Tibial nerve (tissue), 4 donors: ENCODE measurements around the gene BPI. TPM values are rescaled to one million over a fixed set of nuclear protein-coding genes. Genes with fewer than 3 reads are reported as not detected.

Experiments
- DNase-seq, 2 donors: peaks; one replicate each; pipeline ENCODE4 v3.0.0-alpha.2; 2019; ENCODE audit warnings: low spot score in 2 of 2
- H3K27ac ChIP-seq, 4 donors: fragments of 200-600 bp; sonication (generic) in 3 of 4; one replicate each; pipeline ENCODE4 v1.5.1; 2017 to 2019; ENCODE audit warnings: mild to moderate bottlenecking in 1 of 4
- H3K27me3 ChIP-seq, 2 donors: fragments of 200-600 bp; sonication (generic) in 1 of 2; one replicate each; pipeline versions ENCODE4 v1.5.1 to v1.6.0; 2017 to 2019
- H3K36me3 ChIP-seq, 3 donors: fragments of 200-600 bp; sonication (generic); one replicate each; pipeline ENCODE4 v1.5.1; 2018 to 2019
- H3K4me1 ChIP-seq, 4 donors: fragments of 200-600 bp; sonication (generic) in 3 of 4; one replicate each; pipeline ENCODE4 v1.5.1; 2017 to 2019
- H3K4me3 ChIP-seq, 4 donors: fragments of 200-600 bp; sonication (generic) in 3 of 4; one replicate each; pipeline ENCODE4 v1.5.1; 2017 to 2019; ENCODE audit warnings: mild to moderate bottlenecking in 1 of 4, moderate library complexity in 1 of 4
- H3K9me3 ChIP-seq, 4 donors: fragments of 200-600 bp; sonication (generic) in 3 of 4; one replicate each; pipeline ENCODE4 v1.5.1; 2017 to 2019
- CTCF ChIP-seq, 5 experiments: fragments of 200-600 bp in 3 of 5; fragments of 450-650 bp in 2 of 5; sonication (generic) in 3 of 5; IDR thresholded peaks; one replicate each; pipeline ENCODE4 v1.5.1; 2016 to 2019; ENCODE audit warnings: antibody characterized with exemption in 5 of 5, mild to moderate bottlenecking in 3 of 5, moderate library complexity in 2 of 5
- EP300 ChIP-seq, 2 donors: sonication (generic); formaldehyde crosslinking; IDR thresholded peaks; one replicate each; pipeline ENCODE4 v1.6.1; 2017; ENCODE audit warnings: antibody characterized with exemption in 2 of 2, mild to moderate bottlenecking in 1 of 2
- POLR2A ChIP-seq, 2 donors: fragments of 450-650 bp; IDR thresholded peaks; one replicate each; pipeline ENCODE4 v1.6.1; 2017; ENCODE audit warnings: antibody characterized with exemption in 2 of 2, mild to moderate bottlenecking in 2 of 2, moderate library complexity in 2 of 2
- WGBS, 2 donors: methylation state at CpG; one replicate each; pipeline ENCODE4 v1.1.5; 2018; 5-methylcytosine and 5-hydroxymethylcytosine counted together
- total RNA-seq, 4 donors: library from RNA; depleted of rRNA; stranded (reverse); fragments of >200 nt; gene quantifications; one replicate each; pipeline ENCODE4 v1.1.0, GENCODE V29; 2016

Gene BPI
- total RNA-seq, 4 donors from 2014 or later = 0.84 TPM; not detected in 3

- 42 to 44% methylated on average over 10 of the region's 10 CpGs for WGBS, 2 donors
- H3K4me1 ChIP-seq = peaks cover 0 to 61% (median 23%) of the 10 kb centered on the region in 4 donors
Measured at GRCh38 chr20:38270869-38271605, 32.9 kb upstream of the BPI start.

GRCh38 chr20:38271608-38272120 is 32.3 kb upstream of the BPI start:
- Histone ChIP-seq H3K9me3 (no peaks in the 10 kb centered on the region), H3K4me3 (no peak overlapping the region), H3K27me3 (no peaks in the 10 kb centered on the region), H3K4me1 (peaks cover 0 to 64% (median 23%) of the 10 kb centered on the region in 4 donors), H3K27ac (peak overlapping the region in 2 of 4 donors; percentile 69 to 72), H3K36me3 (no peaks in the 10 kb centered on the region)
- 74 to 84% methylated on average over 2 of the region's 2 CpGs for WGBS, 2 donors
- TF ChIP-seq EP300 (IDR thresholded peaks at IDR 0.05) (no peak), POLR2A (IDR thresholded peaks at IDR 0.05) (no peak), CTCF (IDR thresholded peaks at IDR 0.05) (no peak)
- no peak for DNase-seq

More at GRCh38 chr20:38270869-38271605, 32.9 kb upstream of the BPI start:
- H3K27ac ChIP-seq = peak overlapping the region in 2 of 4 donors; percentile 69 to 72
- H3K27me3 ChIP-seq = no peaks in the 10 kb centered on the region
- no peaks in the 10 kb centered on the region for H3K9me3 ChIP-seq
- TF ChIP-seq CTCF (IDR thresholded peaks at IDR 0.05) (no peak), EP300 (IDR thresholded peaks at IDR 0.05) (peak in 1 of 2 donors; percentile 42)
- no peak overlapping the region for H3K4me3 ChIP-seq
- DNase-seq = peak in 1 of 2 donors; percentile 66
- no peaks in the 10 kb centered on the region for H3K36me3 ChIP-seq

- H3K27me3 ChIP-seq = no peaks in the 10 kb centered on the region
- H3K36me3 ChIP-seq = no peaks in the 10 kb centered on the region
- no peak for DNase-seq
- WGBS, 2 donors = 55 to 68% methylated on average over 2 of the region's 2 CpGs
- TF ChIP-seq EP300 (IDR thresholded peaks at IDR 0.05) (no peak), POLR2A (IDR thresholded peaks at IDR 0.05) (no peak), CTCF (IDR thresholded peaks at IDR 0.05) (no peak)
- H3K9me3 ChIP-seq = no peaks in the 10 kb centered on the region
- H3K4me1 ChIP-seq = peaks cover 0 to 59% (median 23%) of the 10 kb centered on the region in 4 donors
- H3K4me3 ChIP-seq = no peak overlapping the region
- peak overlapping the region in 2 of 4 donors; percentile 69 to 72 for H3K27ac ChIP-seq
Measured at GRCh38 chr20:38272398-38272797, 31.6 kb upstream of the BPI start.

GRCh38 chr20:38272961-38273360 is 31.0 kb upstream of the BPI start:
- TF ChIP-seq CTCF (IDR thresholded peaks at IDR 0.05) = no peak
- TF ChIP-seq POLR2A (IDR thresholded peaks at IDR 0.05) = no peak
- no peak for TF ChIP-seq EP300 (IDR thresholded peaks at IDR 0.05)
- WGBS, 2 donors = 12 to 36% methylated on average over 2 of the region's 2 CpGs
- no peak for DNase-seq
- no peaks in the 10 kb centered on the region for H3K9me3 ChIP-seq
- peaks cover 0 to 59% (median 25%) of the 10 kb centered on the region in 4 donors for H3K4me1 ChIP-seq
- no peak overlapping the region for H3K4me3 ChIP-seq
- H3K27me3 ChIP-seq = no peaks in the 10 kb centered on the region
- H3K27ac ChIP-seq = peak overlapping the region in 2 of 4 donors; percentile 69 to 72
- H3K36me3 ChIP-seq = no peaks in the 10 kb centered on the region

- H3K36me3 ChIP-seq = no peaks in the 10 kb centered on the region
- H3K27me3 ChIP-seq = no peaks in the 10 kb centered on the region
- DNase-seq = no peak
- H3K4me3 ChIP-seq = no peak overlapping the region
- no peak overlapping the region for H3K27ac ChIP-seq
- H3K4me1 ChIP-seq = peaks cover 0 to 65% (median 23%) of the 10 kb centered on the region in 4 donors
- WGBS, 2 donors = 61 to 74% methylated on average over 12 of the region's 12 CpGs
- no peaks in the 10 kb centered on the region for H3K9me3 ChIP-seq
- TF ChIP-seq POLR2A (IDR thresholded peaks at IDR 0.05) (no peak), CTCF (IDR thresholded peaks at IDR 0.05) (no peak), EP300 (IDR thresholded peaks at IDR 0.05) (no peak)
Measured at GRCh38 chr20:38275815-38276550, 28.0 kb upstream of the BPI start.
